ENCODE measurements around the gene METTL13. TPM values are rescaled to one million over a fixed set of nuclear protein-coding genes. Genes with fewer than 3 reads are reported as not detected.

Gene METTL13
- total and polyA plus RNA-seq, 2 of the 8 experiments (the other 6 are each of a cell fraction or from before 2014, with no cell fraction given) = 38.1 to 66.3 TPM

GRCh38 chr1:171841050-171841910 lies 59.8 kb downstream of the METTL13 start, which contains the start of gene DNM3 (continued):
- TF ChIP-seq, protein P1, sequence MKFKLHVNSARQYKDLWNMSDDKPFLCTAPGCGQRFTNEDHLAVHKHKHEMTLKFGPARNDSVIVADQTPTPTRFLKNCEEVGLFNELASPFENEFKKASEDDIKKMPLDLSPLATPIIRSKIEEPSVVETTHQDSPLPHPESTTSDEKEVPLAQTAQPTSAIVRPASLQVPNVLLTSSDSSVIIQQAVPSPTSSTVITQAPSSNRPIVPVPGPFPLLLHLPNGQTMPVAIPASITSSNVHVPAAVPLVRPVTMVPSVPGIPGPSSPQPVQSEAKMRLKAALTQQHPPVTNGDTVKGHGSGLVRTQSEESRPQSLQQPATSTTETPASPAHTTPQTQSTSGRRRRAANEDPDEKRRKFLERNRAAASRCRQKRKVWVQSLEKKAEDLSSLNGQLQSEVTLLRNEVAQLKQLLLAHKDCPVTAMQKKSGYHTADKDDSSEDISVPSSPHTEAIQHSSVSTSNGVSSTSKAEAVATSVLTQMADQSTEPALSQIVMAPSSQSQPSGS (IDR thresholded peaks at IDR 0.05; ENCODE audit: low read length) = no peak
- TF ChIP-seq, protein P2, sequence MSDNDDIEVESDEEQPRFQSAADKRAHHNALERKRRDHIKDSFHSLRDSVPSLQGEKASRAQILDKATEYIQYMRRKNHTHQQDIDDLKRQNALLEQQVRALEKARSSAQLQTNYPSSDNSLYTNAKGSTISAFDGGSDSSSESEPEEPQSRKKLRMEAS (IDR thresholded peaks at IDR 0.05) = no peak; the same call in none of the 2 replicates
- no peak for TF ChIP-seq SP1 (IDR thresholded peaks at IDR 0.05; ENCODE audit: low read depth, low read length)
- no peak for TF ChIP-seq SIX5 (IDR thresholded peaks at IDR 0.05; ENCODE audit: low read depth, low read length)
- TF ChIP-seq, protein P3, sequence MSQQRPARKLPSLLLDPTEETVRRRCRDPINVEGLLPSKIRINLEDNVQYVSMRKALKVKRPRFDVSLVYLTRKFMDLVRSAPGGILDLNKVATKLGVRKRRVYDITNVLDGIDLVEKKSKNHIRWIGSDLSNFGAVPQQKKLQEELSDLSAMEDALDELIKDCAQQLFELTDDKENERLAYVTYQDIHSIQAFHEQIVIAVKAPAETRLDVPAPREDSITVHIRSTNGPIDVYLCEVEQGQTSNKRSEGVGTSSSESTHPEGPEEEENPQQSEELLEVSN (IDR thresholded peaks at IDR 0.05) = 0 out of 2 replicates have a peak, but pooled peaks have one; percentile 14
- no peak for TF ChIP-seq RFX5 (IDR thresholded peaks at IDR 0.05; ENCODE audit: borderline replicate concordance, low read depth, low read length)
- no peak for TF ChIP-seq CTBP2 (IDR thresholded peaks at IDR 0.05; ENCODE audit: borderline replicate concordance, insufficient read depth, insufficient read length, low read length)
